GM19099 (cell line): ENCODE data around the gene TRIM34.
A peak's percentile ranks its signal among the peaks of the same experiment; 100 is the strongest.

Experiments used
- POLR2A ChIP-seq: IDR thresholded peaks from 3 replicates; pipeline ENCODE4 v1.6.1; 2011; ENCODE audit warnings: low read depth; ENCODE audit not compliant: insufficient read length; ENCODE audit errors: extremely low read depth

Gene TRIM34

DNA sequence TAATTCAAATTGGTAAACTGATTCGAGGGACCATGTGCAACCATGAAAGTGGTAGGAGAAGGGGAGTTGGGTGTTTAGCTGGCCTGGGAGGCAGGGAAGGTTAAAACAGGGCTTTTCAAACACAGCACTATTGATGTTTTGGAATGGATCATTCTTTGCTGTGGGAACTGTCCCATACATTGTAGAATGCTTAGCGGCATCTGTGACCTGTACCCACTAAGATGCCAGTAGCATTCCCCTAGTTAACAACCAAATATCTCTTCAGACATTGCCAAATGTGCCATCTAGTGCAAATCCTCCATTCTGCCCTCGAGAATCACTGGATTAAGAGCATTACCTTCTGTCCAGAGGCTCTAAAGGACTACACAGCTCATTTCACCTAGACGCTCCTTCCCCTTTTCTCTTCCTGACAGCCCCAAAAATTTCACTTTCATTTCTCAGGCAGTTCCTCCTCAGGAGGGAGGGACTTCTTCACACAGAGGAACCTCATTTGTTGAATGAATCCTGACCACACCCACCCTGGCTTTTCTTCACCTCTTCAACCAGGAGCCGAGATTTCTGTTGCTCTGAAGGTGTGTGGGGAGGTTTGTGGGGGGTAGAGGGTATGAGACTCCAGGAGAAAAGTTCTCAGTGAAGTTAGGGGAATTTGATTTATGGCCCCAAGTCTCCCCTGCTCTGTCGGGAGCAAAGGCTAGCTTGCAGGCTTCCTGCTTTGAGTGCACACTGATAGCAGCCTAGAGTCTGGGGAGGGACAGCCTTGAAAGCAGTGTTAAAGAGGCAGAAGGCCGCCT is at the start of gene TRIM34:
TRIM34 (plus strand) TSS at position 513 of the 791 bp plus-strand sequence. CDS start 7,331 bp downstream, outside the sequence.
- TF ChIP-seq POLR2A, result peak; percentile 87

DNA sequence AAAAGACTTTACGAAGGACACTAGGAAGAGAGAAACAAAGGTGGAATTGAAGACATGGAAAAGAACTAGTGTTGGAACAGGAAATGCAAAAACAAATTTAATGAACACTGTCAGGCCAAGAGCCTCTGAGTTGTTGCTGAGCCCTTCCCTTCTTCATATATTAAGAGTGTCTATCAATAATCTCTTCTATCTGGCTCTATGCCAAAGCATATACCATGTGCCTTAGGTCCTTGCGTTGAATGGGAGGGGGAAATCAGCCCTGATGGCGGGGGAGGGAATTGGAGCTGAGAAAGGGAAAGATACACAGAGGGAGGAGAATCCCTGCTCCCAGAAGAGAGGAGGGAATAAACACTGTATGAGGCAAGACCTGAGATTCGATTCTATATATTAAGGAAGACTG is 49.6 kb upstream of the TRIM34 start:
- no peak for TF ChIP-seq POLR2A

DNA sequence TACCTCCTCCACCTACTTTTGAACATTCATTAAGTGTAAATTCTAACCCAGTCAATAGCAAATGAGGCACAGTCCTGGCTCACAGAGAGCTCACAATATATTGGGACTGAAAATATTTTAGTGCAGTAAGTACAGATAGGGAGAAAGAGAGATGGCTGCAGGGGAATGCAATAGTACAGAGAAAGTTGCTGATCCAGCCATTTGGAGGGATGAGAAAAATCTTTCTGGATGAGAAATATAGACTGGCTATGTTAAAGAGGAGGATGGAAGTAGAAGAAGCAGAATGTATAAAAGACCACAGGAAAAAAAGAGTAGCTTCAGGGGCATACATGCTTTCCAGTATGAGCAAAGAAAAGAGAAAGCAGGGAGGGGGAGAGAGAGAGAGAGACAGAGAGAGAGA is 47.7 kb upstream of the TRIM34 start:
- no peak for TF ChIP-seq POLR2A

DNA sequence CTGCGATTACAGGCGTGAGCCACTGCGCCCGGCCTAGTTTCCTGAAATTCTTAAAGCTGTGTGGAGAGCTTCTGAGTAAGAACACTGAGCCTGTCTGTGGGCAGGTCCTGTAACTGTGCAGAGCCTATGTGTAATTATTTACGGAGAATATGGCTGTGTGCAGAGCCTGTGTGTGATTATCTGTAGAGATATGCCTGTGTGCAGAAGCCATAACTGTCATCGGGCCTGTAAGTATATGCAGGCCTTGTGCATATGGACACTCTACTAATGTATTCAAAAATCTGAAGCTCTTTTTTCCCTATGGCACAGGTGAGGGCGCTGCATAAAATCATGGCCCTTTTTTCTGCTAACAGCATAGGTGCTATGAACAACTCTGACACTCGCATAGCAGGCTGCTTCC is 44.2 kb upstream of the TRIM34 start, which contains the start of gene OR52B6:
OR52B6 (plus strand) TSS at position 301 of the 400 bp plus-strand sequence; CDS start at position 301, 0 bp downstream.
- no peak for TF ChIP-seq POLR2A

DNA sequence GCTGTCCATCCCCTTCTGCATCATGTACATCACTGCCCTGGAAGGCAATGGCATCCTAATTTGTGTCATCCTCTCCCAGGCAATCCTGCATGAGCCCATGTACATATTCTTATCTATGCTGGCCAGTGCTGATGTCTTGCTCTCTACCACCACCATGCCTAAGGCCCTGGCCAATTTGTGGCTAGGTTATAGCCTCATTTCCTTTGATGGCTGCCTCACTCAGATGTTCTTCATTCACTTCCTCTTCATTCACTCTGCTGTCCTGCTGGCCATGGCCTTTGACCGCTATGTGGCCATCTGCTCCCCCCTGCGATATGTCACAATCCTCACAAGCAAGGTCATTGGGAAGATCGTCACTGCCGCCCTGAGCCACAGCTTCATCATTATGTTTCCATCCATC is 43.8 kb upstream of the TRIM34 start:
- TF ChIP-seq POLR2A, result no peak

DNA sequence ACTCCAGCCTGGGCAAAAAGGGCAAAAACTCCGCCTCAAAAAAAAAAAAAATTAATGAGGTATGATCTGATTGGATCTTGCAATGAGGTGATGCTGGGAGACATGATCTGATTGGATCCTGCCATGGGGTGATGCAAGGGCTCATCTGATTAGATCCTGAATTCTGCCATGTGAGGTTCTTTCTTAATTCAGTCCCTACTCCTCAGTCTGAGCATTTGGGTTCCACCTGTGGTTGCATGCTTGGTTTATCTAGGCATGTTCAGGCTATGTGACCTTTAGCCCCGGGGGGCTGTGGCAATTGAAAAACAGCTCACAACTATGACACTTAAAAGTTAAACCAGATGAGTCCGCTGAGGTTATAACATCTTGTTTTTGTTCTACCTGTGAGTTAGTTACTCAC is 33.2 kb upstream of the TRIM34 start:
- TF ChIP-seq POLR2A, result no peak

- TF ChIP-seq POLR2A, result no peak
Observed at GRCh38 chr11:5592615-5593014, 32.2 kb upstream of the TRIM34 start.

- TF ChIP-seq POLR2A, result no peak
Observed at GRCh38 chr11:5593146-5593545, 31.7 kb upstream of the TRIM34 start.

- TF ChIP-seq POLR2A, result peak; percentile 32
Observed at GRCh38 chr11:5596607-5597201, 28.1 kb upstream of the TRIM34 start, which contains the start of gene TRIM6. Gene TRIM6 (plus strand): TSS chr11:5596637. CDS start chr11:5596898, 261 bp downstream.

DNA sequence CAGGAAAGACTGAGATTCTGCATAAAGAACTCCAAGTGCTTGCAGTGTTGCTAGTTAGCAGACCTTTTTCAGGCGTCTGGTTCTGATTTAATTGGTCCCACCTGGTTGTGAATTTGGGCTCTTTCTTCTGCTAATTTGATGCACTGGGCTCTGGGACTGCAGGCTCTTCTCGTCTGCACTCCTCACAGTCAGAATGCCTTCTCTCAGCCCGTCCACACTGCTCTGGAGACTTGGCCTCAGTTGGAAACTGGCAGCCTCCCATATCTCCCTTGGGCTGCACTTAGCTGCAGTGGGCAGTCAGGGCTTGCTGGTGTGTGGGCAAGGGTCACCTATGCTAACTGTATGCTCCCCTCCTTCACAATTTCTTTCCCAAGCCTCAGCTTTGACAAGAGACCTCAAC is 26.8 kb upstream of the TRIM34 start:
- no peak for TF ChIP-seq POLR2A

- no peak for TF ChIP-seq POLR2A
Observed at GRCh38 chr11:5600374-5600851, 24.4 kb upstream of the TRIM34 start.

DNA sequence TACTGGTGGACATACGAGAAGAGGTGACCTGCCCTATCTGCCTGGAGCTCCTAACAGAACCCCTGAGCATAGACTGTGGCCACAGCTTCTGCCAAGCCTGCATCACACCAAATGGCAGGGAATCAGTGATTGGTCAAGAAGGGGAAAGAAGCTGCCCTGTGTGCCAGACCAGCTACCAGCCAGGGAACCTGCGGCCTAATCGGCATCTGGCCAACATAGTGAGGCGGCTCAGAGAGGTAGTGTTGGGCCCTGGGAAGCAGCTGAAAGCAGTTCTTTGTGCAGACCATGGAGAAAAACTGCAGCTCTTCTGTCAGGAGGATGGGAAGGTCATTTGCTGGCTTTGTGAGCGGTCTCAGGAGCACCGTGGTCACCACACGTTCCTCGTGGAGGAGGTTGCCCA is 21.5 kb upstream of the TRIM34 start:
- no peak for TF ChIP-seq POLR2A

- no peak for TF ChIP-seq POLR2A
Observed at GRCh38 chr11:5604896-5605295, 19.9 kb upstream of the TRIM34 start.

DNA sequence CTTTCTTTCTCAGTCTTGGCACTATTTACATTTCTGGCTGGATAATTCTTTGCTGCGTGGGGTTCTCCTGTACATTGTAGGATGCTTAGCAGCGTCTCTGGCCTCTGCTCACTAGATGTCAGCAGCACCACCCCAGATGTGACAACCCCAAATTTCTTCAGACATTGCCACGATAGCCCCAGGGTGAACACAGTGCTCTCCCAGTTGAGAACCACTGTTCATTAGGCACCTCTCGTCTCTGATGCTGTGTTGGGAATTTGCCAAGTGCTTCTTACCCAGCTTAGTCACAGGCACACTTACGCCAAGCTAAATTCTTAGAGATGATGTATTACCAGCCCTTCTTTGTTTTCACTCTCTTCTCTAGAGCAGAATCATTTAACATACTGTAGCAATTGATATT is 19.0 kb upstream of the TRIM34 start:
- TF ChIP-seq POLR2A, result no peak

DNA sequence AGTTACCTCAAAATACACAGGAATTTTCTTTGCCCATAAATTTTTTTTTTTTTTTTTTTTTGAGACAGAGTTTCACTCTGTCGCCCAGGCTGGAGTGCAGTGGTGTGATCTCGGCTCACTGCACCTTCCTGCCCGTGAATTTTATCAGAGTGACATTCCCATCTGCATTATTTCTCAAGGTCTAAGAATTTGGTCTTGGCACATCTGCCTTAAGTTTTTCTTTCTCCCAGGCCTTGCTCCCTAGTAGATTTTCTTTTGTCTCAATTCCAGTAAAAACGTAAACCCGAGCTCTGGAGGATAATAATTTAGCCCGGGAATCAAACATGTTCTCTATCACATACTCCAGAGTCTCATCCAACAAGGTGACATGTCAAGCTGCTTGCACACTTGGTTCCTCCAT is 16.0 kb upstream of the TRIM34 start:
- TF ChIP-seq POLR2A, result no peak

DNA sequence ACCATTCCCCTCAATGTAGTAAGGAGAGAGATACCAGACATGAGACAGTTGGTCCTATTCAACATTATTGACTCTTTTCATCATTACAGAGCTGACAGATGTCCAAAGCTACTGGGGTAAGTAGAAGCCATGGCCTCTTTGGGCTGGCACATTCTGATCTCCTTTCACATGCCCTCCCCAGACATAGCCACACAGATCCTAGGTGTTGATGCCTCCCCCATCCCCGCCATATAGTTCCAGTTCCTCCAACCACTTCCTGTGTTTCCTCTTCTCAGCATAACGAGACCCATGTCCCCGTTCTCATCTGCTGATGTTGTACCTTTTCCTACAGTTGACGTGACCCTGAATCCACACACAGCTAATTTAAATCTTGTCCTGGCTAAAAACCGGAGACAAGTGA is 14.4 kb upstream of the TRIM34 start:
- TF ChIP-seq POLR2A, result no peak
